Urothelium cell line (cell line): ENCODE data around the gene CDKAL1.

Experiments used
- DNase-seq: peaks from one replicate; pipeline ENCODE4 v3.0.0; 2011; ENCODE audit warnings: low spot score, mixed read lengths
- FAIRE-seq: peaks from 2 replicates; lab custom pipeline; 2011; peaks lifted over from hg19 to GRCh38; lab: Jason Lieb, UNC

CDKAL1 gene

GRCh38 chr6:20664250-20664649 is 130.0 kb downstream of the CDKAL1 start:
- DNase-seq: no peak
- no peak for FAIRE-seq

DNA sequence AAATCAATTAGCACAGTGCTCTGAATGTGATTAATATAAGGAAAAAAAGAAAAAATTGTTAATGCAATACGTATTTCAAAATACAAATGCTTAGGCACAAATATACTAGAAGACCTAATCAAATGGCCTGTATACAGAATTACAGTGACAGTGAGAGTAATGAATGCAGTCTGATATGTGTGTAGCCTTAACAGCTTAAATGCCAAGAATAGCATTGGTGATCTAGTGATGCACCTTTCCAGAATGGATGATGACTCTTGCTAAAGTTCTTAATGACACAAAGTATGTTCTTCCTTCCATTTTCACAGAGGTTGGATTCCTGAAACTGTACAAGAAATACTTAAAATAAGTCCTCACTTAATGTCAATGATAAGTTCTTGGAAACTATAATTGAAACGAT is 131.0 kb downstream of the CDKAL1 start:
- no peak for FAIRE-seq
- no peak for DNase-seq

GRCh38 chr6:20669571-20670314 is 135.5 kb downstream of the CDKAL1 start:
- DNase-seq (no peak), FAIRE-seq (no peak)

DNA sequence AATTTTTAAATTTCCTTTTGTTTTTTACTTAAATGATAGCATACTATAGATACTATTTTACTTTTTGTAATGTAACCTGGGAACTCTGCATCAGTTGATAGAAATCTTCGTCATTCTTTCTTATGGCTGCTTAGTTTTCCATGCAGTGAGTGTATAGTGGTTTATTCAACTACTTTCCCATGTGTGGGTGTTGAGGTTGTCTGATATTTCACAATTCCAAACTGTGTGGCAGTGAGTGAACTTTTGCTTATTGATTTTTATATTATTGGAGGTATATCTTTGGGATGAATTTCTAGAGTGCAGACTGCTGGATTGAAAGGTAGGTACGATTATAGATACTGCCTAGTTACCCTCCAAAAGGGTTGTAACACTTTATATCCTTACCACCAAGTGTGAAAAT is 136.5 kb downstream of the CDKAL1 start:
- FAIRE-seq (no peak), DNase-seq (no peak)

DNA sequence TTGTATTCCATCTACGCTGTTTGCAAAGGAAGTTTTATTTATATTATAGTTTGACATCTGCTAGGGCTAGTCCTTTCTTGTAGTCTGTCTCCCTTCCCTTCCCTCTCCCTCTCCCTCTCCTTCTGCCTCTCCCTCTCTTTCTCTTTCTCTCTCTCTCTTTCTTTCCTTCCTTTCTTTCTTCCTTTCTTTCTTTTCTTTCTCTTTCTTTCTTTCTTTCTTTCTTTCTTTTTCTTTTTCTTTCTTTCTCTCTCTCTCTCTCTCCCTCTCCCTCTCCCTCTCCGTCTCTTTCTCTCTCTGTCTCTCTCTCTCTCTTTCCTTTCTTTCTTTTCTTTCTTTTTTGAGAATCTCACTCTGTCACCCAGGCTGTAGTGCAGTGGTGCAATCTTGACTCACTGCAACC is 137.8 kb downstream of the CDKAL1 start:
- no peak for DNase-seq
- FAIRE-seq: no peak

DNA sequence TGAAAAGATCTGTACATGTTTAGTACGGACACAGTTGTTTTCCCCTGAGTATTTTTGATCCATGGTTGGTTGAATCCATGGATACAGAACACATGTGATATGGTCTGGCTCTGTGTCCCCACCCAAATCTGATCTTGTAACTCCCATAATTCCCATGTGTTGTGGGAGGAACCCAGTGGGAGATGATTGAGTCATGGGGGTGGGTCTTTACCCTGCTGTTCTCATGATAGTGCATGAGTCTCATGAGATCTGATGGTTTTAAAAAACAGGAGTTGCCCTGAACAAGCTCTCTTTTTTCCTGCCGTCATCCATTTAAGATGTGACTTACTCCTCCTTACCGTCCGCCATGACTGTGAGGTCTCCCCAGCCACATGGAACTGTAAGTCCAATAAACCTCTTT is 139.2 kb downstream of the CDKAL1 start:
- FAIRE-seq (no peak), DNase-seq (no peak)

- FAIRE-seq: no peak
- DNase-seq: no peak
Observed at GRCh38 chr6:20674664-20675063, 140.4 kb downstream of the CDKAL1 start.

DNA sequence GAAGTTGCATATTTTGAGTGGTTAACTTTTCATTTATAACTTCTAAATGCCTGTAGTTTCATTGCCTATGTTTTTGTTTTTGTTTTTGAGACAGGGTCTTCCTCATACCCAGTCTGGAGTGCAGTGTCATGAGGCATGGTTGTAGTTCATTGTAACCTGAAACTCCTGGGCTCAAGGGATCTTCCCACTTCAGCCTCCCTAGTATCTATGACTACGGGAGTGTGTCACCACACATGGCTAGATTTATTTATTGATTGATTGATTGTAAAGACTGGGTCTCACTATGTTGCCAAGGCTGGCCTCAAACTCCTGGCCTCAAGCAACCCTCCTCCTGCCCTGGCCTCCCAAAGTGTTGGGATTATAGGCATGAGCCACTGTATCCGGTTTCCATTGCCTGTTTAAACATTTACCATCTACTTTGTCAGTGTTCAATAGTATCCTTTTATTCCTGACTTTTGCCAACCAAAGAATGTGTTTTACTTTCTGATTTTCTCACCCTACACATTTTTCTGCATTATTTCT is 144.6 kb downstream of the CDKAL1 start:
- FAIRE-seq (no peak), DNase-seq (no peak)

DNA sequence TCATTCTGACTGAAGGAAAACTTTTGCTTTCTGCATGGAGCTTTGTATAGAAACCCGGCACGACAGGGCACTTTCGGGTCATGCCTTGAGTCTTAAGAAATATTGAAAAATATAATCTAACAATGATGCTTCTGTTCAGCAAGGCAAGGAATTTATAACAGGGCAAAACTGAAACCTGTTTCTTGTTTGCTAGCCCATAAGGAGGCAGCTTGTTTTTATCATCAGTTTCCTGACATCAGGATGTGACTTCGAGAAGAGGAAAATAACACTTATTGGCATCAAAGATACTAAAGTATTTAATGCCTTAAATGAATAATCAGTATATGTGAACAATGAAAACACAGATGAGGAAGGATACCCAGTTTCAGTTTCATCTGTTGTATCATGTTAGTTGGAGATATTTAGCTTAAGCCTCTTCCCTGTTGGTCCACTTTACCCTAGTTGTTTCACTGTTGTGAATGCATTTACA is 146.5 kb downstream of the CDKAL1 start:
- no peak for FAIRE-seq

DNA sequence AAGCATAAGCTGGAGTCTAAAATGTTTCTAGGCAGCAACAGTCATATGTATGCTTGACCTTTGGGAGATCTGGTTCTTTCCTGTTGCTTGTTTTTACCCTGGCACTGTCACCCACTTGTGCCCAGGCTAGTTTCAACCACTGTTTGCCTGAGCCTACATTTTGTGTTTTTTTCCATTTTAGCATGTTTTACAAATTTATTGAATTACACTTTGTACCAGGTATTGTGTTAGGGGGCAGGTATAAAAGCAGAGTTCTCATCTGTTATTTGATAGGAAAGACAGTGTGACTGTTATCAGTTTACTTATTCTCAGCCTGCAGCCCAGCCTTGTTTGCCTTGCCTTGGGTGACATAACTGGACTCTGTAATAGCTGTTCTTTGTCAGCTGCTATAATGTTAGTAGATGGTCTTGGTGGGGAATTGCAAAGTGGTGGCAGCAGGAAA is 147.0 kb downstream of the CDKAL1 start:
- DNase-seq (no peak), FAIRE-seq (no peak)

More for the DNA sequence above, 146.5 kb downstream of the CDKAL1 start:
- no peak for DNase-seq

DNA sequence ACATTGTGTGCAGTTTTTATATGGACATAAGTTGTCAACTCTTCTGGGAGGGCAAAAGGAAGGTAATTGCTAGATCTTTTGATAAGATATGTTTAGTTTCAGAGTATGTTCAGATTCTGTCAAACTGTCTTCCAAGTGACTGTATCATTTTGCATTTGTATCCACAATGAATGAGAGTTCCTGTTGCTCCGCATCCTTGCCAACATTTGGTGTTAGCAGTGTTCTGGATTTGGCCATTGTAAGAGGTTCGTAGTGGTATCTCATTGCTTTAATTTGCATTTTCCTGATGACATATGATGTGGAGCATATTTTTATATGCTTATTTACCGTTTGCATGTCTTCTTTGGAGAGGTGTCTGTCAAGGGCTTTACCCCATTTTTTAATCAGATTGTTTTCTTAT is 150.2 kb downstream of the CDKAL1 start:
- DNase-seq (no peak), FAIRE-seq (no peak)

DNA sequence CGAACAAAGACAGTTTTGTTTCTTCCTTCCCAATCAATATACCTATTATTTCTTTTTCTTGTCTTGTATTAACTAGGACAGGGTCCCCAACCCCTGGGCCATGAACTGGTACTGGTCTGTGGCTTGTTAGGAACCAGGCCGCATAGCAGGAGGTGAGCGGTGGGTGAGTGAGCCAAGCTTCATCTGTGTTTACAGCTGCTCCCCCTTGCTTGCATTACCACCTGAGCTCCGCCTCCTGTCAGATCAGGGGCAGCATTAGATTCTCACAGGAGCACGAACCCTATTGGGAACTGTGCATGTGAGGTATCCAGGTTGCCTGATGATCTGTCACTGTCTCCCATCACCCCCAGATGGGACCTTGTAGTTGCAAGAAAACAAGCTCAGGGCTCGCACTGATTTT is 151.9 kb downstream of the CDKAL1 start:
- DNase-seq: no peak
- FAIRE-seq: no peak

- FAIRE-seq: no peak
- DNase-seq: no peak
Observed at GRCh38 chr6:20687494-20687893, 153.2 kb downstream of the CDKAL1 start.

DNA sequence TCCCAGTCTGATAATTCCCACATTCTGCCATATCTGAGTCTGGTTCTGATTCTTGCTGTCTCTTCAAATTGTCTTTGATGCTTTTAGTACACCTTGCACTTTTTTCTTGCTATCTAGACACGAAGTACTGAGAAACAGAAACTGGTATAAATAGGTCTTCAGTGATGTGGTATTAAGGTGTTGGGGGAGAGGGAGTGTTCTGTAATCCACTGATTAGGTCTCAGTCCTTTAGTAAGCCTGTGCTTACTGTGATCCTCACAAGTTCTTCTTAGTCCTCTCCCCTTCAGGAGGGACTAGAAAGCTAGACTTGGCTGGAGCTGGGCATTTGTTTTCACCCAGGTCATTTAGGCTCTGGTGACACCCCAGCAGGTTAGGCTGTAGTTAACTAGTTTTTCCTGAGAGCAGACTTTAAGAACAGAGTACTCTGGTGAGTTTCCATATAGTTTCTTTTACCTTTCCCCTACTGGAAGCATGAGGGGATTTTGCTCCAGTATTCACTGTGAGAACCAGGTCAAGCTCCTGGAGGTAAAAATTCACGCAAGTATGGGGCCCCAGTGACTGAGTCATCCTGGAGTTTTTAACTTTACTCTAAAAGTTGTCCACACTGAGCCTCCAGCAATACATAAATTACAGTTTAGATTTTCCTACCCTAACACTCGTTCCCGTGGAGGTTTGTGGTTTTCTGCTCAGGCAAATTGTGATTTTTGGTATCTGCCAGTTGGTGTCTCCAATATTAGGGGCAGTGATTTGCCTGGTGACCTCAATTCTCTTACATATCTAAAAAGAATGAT is 154.6 kb downstream of the CDKAL1 start:
- DNase-seq (no peak), FAIRE-seq (no peak)

DNA sequence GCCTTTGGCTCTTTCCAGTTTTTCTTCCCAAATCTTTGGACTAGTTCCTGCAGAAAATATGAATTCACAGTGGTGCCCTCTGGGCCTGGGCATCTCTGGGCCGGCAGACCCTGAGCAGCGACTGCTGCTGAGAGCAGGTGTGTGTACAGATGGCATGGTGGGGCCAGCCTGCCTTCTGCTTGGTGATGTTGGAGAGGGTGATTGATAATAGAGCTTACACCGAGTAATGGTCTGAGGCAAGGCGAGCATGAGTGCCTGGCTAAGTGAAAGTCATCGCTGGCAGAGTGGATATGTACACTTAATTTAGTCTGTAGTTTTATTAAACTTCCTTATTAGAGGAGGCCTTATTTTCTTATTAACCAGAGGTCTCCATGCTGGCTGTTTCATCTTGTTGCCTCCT is 156.9 kb downstream of the CDKAL1 start:
- FAIRE-seq (no peak), DNase-seq (no peak)

DNA sequence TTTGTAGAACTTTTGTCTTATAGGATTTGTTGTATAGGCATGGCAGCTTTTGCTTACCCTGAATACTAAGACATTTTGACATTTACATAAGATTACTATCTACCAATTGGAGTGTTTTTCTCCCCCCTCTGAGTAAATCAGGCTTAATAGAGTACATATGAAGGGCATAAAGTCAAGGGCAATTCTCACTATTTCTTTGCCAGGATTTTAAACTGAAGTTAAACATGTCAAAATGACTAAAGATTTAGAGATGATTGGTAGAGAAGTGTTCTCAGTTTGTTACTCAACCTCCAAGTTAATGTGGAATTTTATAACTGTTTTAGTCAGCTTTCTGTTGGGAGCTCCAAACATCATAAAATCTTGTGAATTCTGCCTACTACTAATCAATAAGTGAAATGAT is 157.8 kb downstream of the CDKAL1 start:
- FAIRE-seq (no peak), DNase-seq (no peak)

- DNase-seq (no peak), FAIRE-seq (no peak)
Observed at GRCh38 chr6:20693466-20694063, 159.3 kb downstream of the CDKAL1 start.

DNA sequence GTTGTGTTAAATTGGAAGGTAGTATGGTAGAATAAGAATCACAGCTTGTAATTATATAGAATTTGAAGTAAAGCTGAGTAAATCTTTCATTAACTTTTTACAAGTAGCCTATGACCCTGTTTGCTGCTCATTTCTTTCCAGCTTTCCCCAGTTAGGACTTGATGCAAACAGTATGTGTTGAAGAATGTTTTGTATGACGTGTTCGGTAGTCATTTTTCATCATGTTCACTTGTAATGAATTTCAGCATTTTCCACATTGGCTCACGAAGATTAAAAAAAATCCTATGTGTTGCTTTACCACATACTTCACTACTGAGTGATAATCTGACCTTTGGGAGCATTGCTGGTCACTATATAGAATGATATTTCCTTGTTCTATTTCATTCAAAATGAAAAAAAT is 162.4 kb downstream of the CDKAL1 start:
- no peak for FAIRE-seq
- DNase-seq: no peak

- FAIRE-seq (no peak), DNase-seq (no peak)
Observed at GRCh38 chr6:20698675-20699074, 164.4 kb downstream of the CDKAL1 start.

DNA sequence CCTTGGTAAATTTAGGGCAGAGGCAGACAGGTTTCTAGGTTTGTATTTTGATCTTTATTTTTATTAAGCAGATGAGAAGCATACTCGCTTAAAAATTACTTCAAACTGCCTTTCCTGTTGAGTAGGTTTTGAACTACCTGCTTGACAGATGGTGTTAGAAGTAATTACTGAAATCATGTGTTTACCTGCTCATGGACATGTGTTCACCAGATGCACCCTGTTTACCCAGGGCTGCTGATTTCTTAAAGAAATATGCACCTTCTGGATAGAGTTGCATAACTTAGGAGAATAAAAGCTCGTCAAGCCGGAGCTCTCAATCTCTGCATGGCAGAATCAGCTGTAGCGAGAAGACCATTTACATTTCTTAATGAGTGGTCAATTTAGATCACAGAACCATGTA is 165.1 kb downstream of the CDKAL1 start:
- FAIRE-seq (no peak), DNase-seq (no peak)

GRCh38 chr6:20700375-20700774 is 166.1 kb downstream of the CDKAL1 start:
- DNase-seq (no peak), FAIRE-seq (no peak)

DNA sequence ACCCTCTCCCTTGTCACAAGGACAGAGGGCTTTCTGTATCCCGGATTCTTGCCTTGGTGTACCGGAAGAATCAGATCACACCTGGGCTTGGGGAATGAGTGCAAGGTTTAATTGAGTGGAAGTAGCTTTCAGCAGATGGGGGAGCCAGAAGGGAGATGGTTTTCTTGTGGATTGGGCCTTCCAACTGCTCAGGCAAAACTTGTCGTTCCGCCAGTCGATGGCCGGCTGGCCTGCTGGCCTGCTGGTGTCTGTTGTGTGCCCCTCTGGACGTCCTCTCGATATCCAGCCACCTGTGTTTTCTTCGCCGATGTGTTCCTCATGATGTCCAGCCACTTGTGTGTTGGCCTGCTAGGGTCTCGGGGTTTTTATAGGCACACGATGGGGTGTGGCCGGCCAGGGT is 168.1 kb downstream of the CDKAL1 start:
- DNase-seq: no peak
- no peak for FAIRE-seq
